ENCODE measurements around the gene CMTM1.

CMTM1 gene

GRCh38 chr16:66566051-66566901 lies at the start of gene CMTM1:
CMTM1 (plus strand) TSS chr16:66566439; CDS start chr16:66566514, 75 bp downstream.
- no peak for DNase-seq (ENCODE audit: low read depth in 4 of 4, low spot score in 1 of 4)

GRCh38 chr16:66516509-66516807 lies 49.8 kb upstream of the CMTM1 start:
- no peak for DNase-seq (ENCODE audit: low read depth in 4 of 4, low spot score in 1 of 4)

- DNase-seq (ENCODE audit: low read depth in 4 of 4, low spot score in 1 of 4): peak in 3 of 4 experiments; percentile 36 to 72 (median 38)
Observed at GRCh38 chr16:66516808-66517585, 49.2 kb upstream of the CMTM1 start.

GRCh38 chr16:66517586-66518263 lies 48.5 kb upstream of the CMTM1 start:
- no peak for DNase-seq (ENCODE audit: low read depth in 4 of 4, low spot score in 1 of 4)

DNA sequence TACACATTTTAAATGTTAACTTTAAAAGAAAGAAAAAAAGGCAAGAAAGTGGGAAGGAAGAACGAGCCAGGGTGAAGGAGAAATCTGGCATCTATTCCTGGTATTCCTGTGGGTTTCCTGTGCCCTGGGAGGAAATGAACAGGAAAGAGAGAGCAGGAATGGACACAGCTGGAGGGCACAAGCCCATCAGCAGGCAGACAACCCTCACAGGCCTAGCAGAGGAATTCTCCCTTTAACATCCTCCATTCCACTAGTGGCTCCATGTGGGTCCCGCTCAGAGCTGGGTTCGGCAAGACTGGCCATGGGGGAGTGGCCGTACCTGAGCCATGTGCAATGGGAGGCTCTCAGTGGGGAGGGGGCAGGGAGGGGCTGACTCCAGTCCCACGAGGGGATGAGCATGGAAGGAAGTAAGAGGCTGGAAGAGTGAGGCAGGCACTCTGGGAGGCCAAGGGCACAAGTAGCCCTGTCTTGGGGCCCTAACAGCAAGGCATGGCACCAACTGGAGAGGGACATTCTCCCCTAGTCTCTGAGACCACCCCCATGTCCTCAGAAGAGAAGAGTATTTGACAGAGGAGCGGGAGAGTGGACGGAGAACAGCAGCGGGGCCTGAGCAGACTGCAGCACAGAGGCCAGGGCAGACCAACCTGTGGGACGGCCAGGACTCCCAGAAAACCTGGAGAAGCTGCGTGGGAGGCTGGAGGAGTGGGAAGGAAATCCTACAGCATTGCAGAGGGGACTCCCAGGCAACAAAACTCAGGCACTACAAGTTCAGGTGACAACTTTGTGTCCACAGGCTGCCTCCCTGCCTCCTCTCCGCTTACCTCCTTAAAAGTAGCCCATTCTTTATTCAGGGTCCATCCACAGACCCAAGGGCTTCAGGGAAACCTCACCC lies 46.5 kb upstream of the CMTM1 start:
- no peak for DNase-seq (ENCODE audit: low read depth in 4 of 4, low spot score in 1 of 4)

DNA sequence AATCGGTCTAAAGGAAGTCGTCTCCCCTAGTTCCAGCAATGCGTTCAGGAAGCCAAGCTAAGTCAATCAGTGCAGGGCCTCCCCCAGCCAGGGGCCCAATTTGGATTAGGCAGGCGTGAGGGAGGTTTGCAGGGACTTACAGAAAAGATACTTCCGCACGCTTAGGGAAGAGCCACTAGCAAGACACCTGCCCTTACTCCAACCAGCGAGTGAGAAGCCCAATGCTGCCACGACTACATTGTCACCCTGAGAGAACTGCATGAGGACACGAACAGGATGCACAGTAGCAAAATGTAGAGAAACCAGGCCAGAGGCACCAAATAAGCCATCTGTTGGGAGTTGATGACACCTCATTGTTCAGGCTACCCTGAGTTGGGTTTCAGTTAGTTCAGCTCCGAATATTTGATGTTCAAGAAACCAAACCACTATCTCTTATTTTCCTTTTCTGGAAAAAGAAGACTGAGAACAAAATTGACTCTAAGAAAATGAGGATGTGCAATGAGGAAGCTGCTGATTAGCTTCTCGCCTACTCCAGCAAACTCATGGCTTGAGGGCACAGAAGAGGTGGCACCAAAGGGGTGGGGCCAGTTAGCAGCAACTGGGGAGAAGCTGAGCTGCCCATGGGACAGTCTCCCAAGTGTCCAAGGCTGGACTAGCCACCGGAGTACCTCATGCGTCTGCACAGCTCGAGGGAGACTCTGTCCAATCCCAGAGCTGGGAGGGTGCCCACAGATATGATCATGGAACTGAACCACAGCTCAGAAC lies 45.7 kb upstream of the CMTM1 start:
- no peak for DNase-seq (ENCODE audit: low read depth in 4 of 4, low spot score in 1 of 4)

GRCh38 chr16:66521252-66521713 lies 45.0 kb upstream of the CMTM1 start:
- no peak for DNase-seq (ENCODE audit: low read depth in 4 of 4, low spot score in 1 of 4)

DNA sequence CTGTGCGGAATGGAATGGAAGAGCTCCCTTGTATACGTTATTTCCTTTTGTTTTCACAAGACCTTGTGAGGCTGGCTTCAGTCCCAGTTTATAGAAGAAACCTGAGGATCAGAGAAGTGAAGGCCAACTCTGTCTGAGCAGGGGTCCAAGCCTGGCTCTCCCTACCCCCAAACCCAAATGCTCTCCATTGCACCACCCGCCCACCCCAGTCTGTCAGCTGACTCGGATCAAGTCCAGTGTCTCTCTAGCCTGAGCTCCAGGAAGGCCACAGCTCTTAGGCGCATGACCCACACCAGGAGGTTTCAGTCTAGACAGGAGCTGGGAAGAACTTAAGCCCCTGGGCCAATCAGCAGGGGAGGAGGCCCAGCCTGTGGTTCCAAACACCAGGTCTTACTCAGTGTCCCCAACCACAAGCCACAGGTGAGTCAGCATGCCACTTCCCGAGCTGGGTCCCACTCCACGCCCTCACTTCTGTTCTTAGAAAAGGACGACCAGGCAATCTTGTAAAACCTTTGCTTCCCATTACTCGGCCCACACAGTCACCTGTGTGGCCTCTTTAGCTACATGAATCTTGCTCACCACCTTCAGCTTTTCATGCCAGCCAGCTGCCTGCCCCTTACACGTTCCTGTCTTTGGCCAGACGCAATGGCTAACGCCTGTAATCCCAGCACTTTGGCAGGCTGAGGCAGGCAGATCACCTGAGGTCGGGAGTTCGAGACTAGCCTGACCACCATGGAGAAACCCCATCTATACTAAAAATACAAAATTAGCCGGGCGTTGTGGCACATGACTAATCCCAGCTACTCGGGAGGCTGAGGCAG lies 44.1 kb upstream of the CMTM1 start:
- DNase-seq (ENCODE audit: low read depth in 4 of 4, low spot score in 1 of 4): peak; percentile 66 to 93 (median 80)

GRCh38 chr16:66522816-66523590 lies 43.2 kb upstream of the CMTM1 start:
- no peak for DNase-seq (ENCODE audit: low read depth in 4 of 4, low spot score in 1 of 4)

GRCh38 chr16:66523861-66524354 lies 42.3 kb upstream of the CMTM1 start:
- no peak for DNase-seq (ENCODE audit: low read depth in 4 of 4, low spot score in 1 of 4)

GRCh38 chr16:66524601-66525164 lies 41.6 kb upstream of the CMTM1 start:
- no peak for DNase-seq (ENCODE audit: low read depth in 4 of 4, low spot score in 1 of 4)

GRCh38 chr16:66525396-66526180 lies 40.7 kb upstream of the CMTM1 start:
- DNase-seq (ENCODE audit: low read depth in 4 of 4, low spot score in 1 of 4): no peak

DNA sequence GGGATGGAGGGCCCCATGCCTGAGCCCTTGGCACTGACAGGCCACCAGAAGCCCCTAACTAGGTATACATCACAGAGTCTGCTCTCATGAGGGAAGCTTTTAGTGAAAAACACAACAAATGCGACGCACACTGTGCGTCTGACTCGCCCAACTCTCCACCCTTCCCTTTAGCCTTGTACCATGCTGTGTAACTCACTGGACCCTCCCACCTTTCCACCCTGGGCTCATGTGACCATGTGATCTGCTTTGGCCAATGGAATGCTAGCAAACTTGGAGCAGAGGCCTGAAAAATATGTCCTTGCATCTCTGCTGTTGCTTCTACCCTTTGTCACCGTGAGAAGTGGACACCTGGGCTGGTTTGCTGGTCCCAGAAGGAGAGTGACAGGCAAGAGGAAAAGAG lies 37.9 kb upstream of the CMTM1 start:
- no peak for DNase-seq (ENCODE audit: low read depth in 4 of 4, low spot score in 1 of 4)

DNA sequence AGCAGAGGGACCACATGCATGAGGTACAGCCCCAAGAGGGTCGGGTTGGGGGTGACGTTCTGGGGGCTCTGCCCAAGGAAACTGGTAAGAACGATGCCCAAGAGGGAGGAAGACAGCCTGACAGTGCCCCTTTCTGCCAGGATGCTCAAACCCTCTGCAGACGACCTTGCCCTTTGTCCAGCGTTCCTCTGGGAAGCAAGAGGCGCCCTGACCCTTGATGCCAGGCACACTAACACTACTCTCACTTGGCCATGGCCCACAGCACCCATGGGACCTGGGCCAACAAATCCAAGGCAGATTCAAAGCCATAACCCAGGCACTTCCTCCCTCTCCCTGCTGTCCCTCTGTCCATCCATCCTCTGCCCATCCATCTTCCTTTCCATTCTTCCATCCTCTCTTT lies 36.8 kb upstream of the CMTM1 start:
- DNase-seq (ENCODE audit: low read depth in 4 of 4, low spot score in 1 of 4): no peak

DNA sequence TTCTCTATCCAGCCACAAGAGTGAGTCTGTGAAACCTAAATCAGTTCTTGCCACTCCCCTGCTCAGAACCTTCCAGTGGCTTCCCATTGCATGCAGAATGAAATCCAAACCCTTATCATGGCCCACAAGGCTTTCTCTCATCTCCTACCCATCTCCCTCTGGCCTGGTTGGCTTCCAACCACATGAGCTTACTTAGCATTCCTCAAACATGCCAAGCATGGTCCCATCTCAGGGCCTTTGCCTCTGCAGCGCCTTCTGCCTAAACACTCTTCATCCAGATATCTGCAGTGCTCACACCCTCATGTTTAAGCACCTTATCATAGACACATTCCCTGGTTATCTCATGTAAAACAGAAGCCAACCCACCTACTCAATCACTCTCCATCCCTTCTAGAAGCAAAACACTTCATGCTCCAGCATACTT lies 31.9 kb upstream of the CMTM1 start:
- no peak for DNase-seq (ENCODE audit: low read depth in 4 of 4, low spot score in 1 of 4)

- DNase-seq (ENCODE audit: low read depth in 4 of 4, low spot score in 1 of 4): no peak
Observed at GRCh38 chr16:66536525-66536924, 29.7 kb upstream of the CMTM1 start.

- no peak for DNase-seq (ENCODE audit: low read depth in 4 of 4, low spot score in 1 of 4)
Observed at GRCh38 chr16:66537236-66537635, 29.0 kb upstream of the CMTM1 start.
